ENCODE results near the gene CRISPLD2. TPM values are rescaled to one million over a fixed set of nuclear protein-coding genes. Genes with fewer than 3 reads are reported as not detected.
A peak's percentile ranks its signal among the peaks of the same experiment; 100 is the strongest.

The CRISPLD2 gene
- total RNA-seq, 5 donors from 2014 or later (not counting 1 experiment from before 2014, with no cell fraction given): 0.76 to 2.8 (median 1.8) TPM

DNA sequence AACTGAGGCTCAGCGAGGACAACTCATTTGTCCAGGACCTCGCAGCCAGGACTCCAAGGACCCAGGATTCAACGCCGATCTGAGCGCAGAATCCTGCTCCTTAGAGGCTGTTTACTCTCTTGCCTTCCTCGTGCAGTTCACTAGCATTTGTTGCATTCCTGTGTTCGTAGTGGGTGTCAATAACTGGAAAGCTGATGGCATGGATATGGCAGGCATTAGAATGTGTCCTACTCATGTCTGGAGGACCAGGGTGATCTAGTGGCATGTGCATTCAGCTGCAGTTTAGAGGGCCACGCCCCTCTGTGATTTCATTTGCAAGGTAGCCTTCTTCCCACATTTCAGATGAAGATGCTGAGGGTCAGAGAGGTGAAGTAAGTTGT, 510 bp downstream of the CRISPLD2 start:
- H3K27me3 Mint-ChIP-seq: peaks cover 17 to 24% of the 10 kb centered on the region in 2 donors
- ChIA-PET CTCF (interaction anchor here in 1 of 2 donors (0.6 to 0.7 kb wide), 2 partner anchors 82 to 626 kb away, joined by 3 read pairs; no protein-coding TSS in a partner anchor), POLR2A (no interaction called here)
- no peak overlapping the region for H3K27ac Mint-ChIP-seq
- H3K36me3 ChIP-seq (ENCODE audit: control insufficient read depth in 2 of 2, extremely low read depth in 1 of 2, insufficient read depth in 1 of 2, low read length in 1 of 2): no peaks in the 10 kb centered on the region
- no peaks in the 10 kb centered on the region for H3K36me3 Mint-ChIP-seq
- H3K4me1 Mint-ChIP-seq: peaks cover 11 to 18% (median 16%) of the 10 kb centered on the region in 3 donors
- H3K9me3 ChIP-seq: no peaks in the 10 kb centered on the region
- H3K4me3 Mint-ChIP-seq: peak overlapping the region; percentile 68 to 84 (median 78)
- no peak overlapping the region for H3K27ac ChIP-seq (ENCODE audit: low read length)
- no peaks in the 10 kb centered on the region for H3K9me3 Mint-ChIP-seq
- H3K4me1 ChIP-seq (ENCODE audit: control insufficient read depth in 1 of 2, extremely low read depth in 1 of 2, insufficient read depth in 2 of 2, low read length in 2 of 2): peaks cover 7 to 16% of the 10 kb centered on the region in 2 experiments
- H3K27me3 ChIP-seq (replicated peaks in 1 of 2; ENCODE audit: control insufficient read depth in 2 of 2, extremely low read depth in 1 of 2, insufficient read depth in 2 of 2, low read length in 1 of 2): peaks cover 0 to 56% of the 10 kb centered on the region in 2 experiments
- 66% methylated on average over 8 of the region's 8 CpGs for WGBS (ENCODE audit: insufficient coverage)
- peak overlapping the region; percentile 37 to 48 for H3K4me3 ChIP-seq (ENCODE audit: control insufficient read depth in 1 of 2, extremely low read depth in 1 of 2, low read length in 1 of 2)
- DNase-seq (peak in 1 of 35 experiments; percentile 6), ATAC-seq (replicated peaks in 1 of 4) (no peak)

- H3K4me3 Mint-ChIP-seq: peak overlapping the region; percentile 68 to 84 (median 78)
- Histone ChIP-seq H3K36me3 (ENCODE audit: control insufficient read depth in 2 of 2, extremely low read depth in 1 of 2, insufficient read depth in 1 of 2, low read length in 1 of 2) (no peaks in the 10 kb centered on the region), H3K4me3 (ENCODE audit: control insufficient read depth in 1 of 2, extremely low read depth in 1 of 2, low read length in 1 of 2) (peak overlapping the region in 1 of 2 donors; percentile 48), H3K9me3 (no peaks in the 10 kb centered on the region), H3K4me1 (ENCODE audit: control insufficient read depth in 1 of 2, extremely low read depth in 1 of 2, insufficient read depth in 2 of 2, low read length in 2 of 2) (peaks cover 7 to 16% of the 10 kb centered on the region in 2 experiments), H3K27me3 (replicated peaks in 1 of 2; ENCODE audit: control insufficient read depth in 2 of 2, extremely low read depth in 1 of 2, insufficient read depth in 2 of 2, low read length in 1 of 2) (peaks cover 0 to 56% of the 10 kb centered on the region in 2 experiments), H3K27ac (ENCODE audit: low read length) (no peak overlapping the region)
- DNase-seq (no peak), ATAC-seq (replicated peaks in 1 of 4) (no peak)
- POLR2A ChIA-PET: no interaction called here
- peaks cover 11 to 18% (median 16%) of the 10 kb centered on the region in 3 donors for H3K4me1 Mint-ChIP-seq
- H3K9me3 Mint-ChIP-seq: no peaks in the 10 kb centered on the region
- CTCF ChIA-PET: interaction anchor here in 1 of 2 donors (0.6 kb wide), 1 partner anchor 626 kb away, joined by 3 read pairs; no protein-coding TSS in a partner anchor
- WGBS (ENCODE audit: insufficient coverage): 79% methylated on average over 12 of the region's 12 CpGs
- H3K27me3 Mint-ChIP-seq: peaks cover 17 to 24% of the 10 kb centered on the region in 2 donors
- H3K27ac Mint-ChIP-seq: no peak overlapping the region
- no peaks in the 10 kb centered on the region for H3K36me3 Mint-ChIP-seq
Measured at GRCh38 chr16:84820771-84821170, 986 bp downstream of the CRISPLD2 start.

DNA sequence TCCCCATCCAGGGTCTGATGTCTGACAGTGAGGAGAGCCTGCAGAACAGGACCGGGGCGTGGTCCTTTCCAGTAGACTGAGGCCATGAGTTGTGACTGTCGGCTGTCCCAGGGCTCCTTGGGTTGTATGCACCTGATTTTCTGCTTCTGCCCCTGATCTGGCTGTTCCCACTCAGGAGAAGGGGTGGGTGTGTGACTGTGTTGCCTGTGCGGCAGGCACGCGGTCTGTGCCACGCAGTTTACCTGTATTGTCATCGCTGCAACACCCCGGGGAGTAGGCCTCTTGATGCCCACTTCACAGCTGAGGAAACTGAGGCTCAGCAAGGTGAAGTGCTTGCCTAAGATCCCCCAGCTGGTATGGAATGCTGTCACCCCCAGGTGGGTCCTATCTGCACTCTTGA, 1.4 kb downstream of the CRISPLD2 start:
- ATAC-seq (replicated peaks in 1 of 4): no peak
- H3K4me1 ChIP-seq (ENCODE audit: control insufficient read depth in 1 of 2, extremely low read depth in 1 of 2, insufficient read depth in 2 of 2, low read length in 2 of 2): peaks cover 7 to 16% of the 10 kb centered on the region in 2 experiments
- no peaks in the 10 kb centered on the region for H3K9me3 ChIP-seq
- peaks cover 0 to 60% of the 10 kb centered on the region in 2 experiments for H3K27me3 ChIP-seq (replicated peaks in 1 of 2; ENCODE audit: control insufficient read depth in 2 of 2, extremely low read depth in 1 of 2, insufficient read depth in 2 of 2, low read length in 1 of 2)
- DNase-seq: no peak
- peak overlapping the region in 1 of 3 donors; percentile 84 for H3K4me3 Mint-ChIP-seq
- 93% methylated on average over 9 of the region's 9 CpGs for WGBS (ENCODE audit: insufficient coverage)
- H3K9me3 Mint-ChIP-seq: no peaks in the 10 kb centered on the region
- ChIA-PET CTCF (no interaction called here), POLR2A (no interaction called here)
- H3K27me3 Mint-ChIP-seq: peaks cover 17 to 24% of the 10 kb centered on the region in 2 donors
- H3K36me3 ChIP-seq (ENCODE audit: control insufficient read depth in 2 of 2, extremely low read depth in 1 of 2, insufficient read depth in 1 of 2, low read length in 1 of 2): no peaks in the 10 kb centered on the region
- H3K4me3 ChIP-seq (ENCODE audit: control insufficient read depth in 1 of 2, extremely low read depth in 1 of 2, low read length in 1 of 2): no peak overlapping the region
- H3K36me3 Mint-ChIP-seq: no peaks in the 10 kb centered on the region
- no peak overlapping the region for H3K27ac Mint-ChIP-seq
- no peak overlapping the region for H3K27ac ChIP-seq (ENCODE audit: low read length)
- H3K4me1 Mint-ChIP-seq: peaks cover 11 to 18% (median 16%) of the 10 kb centered on the region in 3 donors

DNA sequence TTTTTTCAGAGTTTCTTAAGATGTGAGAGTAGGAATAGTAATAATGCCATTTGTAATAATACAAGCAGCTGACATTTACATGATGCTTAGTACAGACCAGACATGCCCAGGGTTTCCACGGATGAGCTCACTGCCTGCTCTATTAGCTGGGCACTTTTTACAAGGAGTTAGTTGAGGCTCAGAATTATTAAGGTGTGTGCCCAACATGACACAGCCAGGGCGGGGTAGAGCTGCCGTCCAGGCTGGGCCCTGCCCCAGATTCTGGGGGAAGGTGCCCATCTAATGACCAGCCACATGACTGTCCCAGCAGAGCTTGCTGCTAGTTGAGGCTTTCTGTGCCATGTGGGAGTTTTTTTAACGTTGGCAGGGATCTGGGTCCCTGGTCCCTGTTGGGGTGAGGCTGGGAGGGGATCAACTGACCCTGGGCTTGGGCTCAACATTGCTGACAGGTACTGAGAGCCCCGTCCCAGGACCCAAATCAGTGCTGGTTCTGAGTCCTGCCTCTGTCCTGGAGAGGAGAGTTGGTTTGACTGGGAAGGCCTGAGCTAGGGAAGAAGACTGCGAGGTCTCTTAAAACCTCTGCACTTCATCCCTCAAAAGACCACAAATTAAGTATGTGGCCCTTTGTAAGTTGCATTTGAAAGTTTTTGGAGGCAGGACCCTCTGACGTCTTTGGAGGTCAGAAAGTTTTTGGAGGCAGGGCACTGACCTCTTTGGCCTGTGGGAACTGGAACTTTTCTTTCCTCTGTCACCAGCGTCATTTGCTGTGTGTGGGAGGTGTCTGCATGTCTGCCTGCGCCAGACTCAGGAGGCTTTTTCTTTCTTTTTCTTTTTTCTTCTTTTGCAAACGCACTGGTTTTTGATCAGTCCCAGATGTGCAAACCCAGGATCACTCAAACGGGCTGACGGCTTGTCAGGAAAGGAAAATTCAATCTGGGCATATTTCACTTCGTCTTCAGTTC, 2.2 kb downstream of the CRISPLD2 start:
- ChIA-PET POLR2A (no interaction called here), CTCF (no interaction called here)
- Mint-ChIP-seq H3K4me3 (peak overlapping the region in 1 of 3 donors; percentile 84), H3K27ac (no peak overlapping the region), H3K4me1 (peaks cover 11 to 18% (median 16%) of the 10 kb centered on the region in 3 donors), H3K36me3 (no peaks in the 10 kb centered on the region), H3K27me3 (peaks cover 17 to 24% of the 10 kb centered on the region in 2 donors), H3K9me3 (no peaks in the 10 kb centered on the region)
- DNase-seq (no peak), ATAC-seq (replicated peaks in 1 of 4) (no peak)
- peaks cover 0 to 68% of the 10 kb centered on the region in 2 experiments for H3K27me3 ChIP-seq (replicated peaks in 1 of 2; ENCODE audit: control insufficient read depth in 2 of 2, extremely low read depth in 1 of 2, insufficient read depth in 2 of 2, low read length in 1 of 2)
- no peak overlapping the region for H3K4me3 ChIP-seq (ENCODE audit: control insufficient read depth in 1 of 2, extremely low read depth in 1 of 2, low read length in 1 of 2)
- no peaks in the 10 kb centered on the region for H3K9me3 ChIP-seq
- 64% methylated on average over 10 of the region's 13 CpGs for WGBS (ENCODE audit: insufficient coverage)
- H3K36me3 ChIP-seq (ENCODE audit: control insufficient read depth in 2 of 2, extremely low read depth in 1 of 2, insufficient read depth in 1 of 2, low read length in 1 of 2): no peaks in the 10 kb centered on the region
- H3K4me1 ChIP-seq (ENCODE audit: control insufficient read depth in 1 of 2, extremely low read depth in 1 of 2, insufficient read depth in 2 of 2, low read length in 2 of 2): peaks cover 7 to 16% of the 10 kb centered on the region in 2 experiments
- no peak overlapping the region for H3K27ac ChIP-seq (ENCODE audit: low read length)

DNA sequence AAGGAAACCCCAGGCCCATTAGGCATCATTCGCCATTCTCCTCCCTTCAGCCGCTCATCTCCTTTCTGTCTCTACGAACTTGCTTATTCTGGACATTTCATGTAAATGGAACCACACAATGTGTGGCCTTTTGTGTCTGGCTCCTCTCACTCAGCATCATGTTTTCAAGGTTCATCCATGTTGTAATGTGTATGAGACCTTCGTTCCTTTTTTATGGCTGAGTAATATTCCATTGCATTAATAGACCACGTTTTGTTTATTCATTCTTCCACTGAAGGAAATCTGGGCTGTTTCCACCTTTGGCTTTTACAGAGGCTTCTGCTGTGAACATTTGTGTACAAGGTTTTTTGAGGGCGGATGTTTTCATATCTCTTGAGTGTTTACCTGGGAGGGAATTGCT, 3.2 kb downstream of the CRISPLD2 start:
- ATAC-seq (replicated peaks in 1 of 4) (no peak), DNase-seq (no peak)
- CTCF ChIA-PET: interaction anchor here in 1 of 2 donors (0.6 kb wide), 1 partner anchor 16 kb away, joined by 3 read pairs; no protein-coding TSS in a partner anchor

GRCh38 chr16:84823484-84823883, 3.7 kb downstream of the CRISPLD2 start:
- Mint-ChIP-seq H3K36me3 (no peaks in the 10 kb centered on the region), H3K27me3 (peaks cover 17 to 32% of the 10 kb centered on the region in 2 donors), H3K4me3 (no peak overlapping the region), H3K4me1 (peaks cover 11 to 18% (median 16%) of the 10 kb centered on the region in 3 donors), H3K27ac (no peak overlapping the region), H3K9me3 (no peaks in the 10 kb centered on the region)
- Histone ChIP-seq H3K9me3 (no peaks in the 10 kb centered on the region), H3K27me3 (replicated peaks in 1 of 2; ENCODE audit: control insufficient read depth in 2 of 2, extremely low read depth in 1 of 2, insufficient read depth in 2 of 2, low read length in 1 of 2) (peaks cover 0 to 77% of the 10 kb centered on the region in 2 experiments), H3K4me1 (ENCODE audit: control insufficient read depth in 1 of 2, extremely low read depth in 1 of 2, insufficient read depth in 2 of 2, low read length in 2 of 2) (peaks cover 7 to 16% of the 10 kb centered on the region in 2 experiments), H3K4me3 (ENCODE audit: control insufficient read depth in 1 of 2, extremely low read depth in 1 of 2, low read length in 1 of 2) (no peak overlapping the region), H3K36me3 (ENCODE audit: control insufficient read depth in 2 of 2, extremely low read depth in 1 of 2, insufficient read depth in 1 of 2, low read length in 1 of 2) (no peaks in the 10 kb centered on the region), H3K27ac (ENCODE audit: low read length) (no peak overlapping the region)
- ChIA-PET POLR2A (interaction anchor here in 1 of 2 donors (0.6 kb wide), 1 partner anchor 185 kb away, joined by 4 read pairs; no protein-coding TSS in a partner anchor), CTCF (interaction anchor here (0.6 kb wide), 2 partner anchors 16 to 67 kb away, joined by 3 to 4 read pairs; no protein-coding TSS in a partner anchor)
- ATAC-seq (replicated peaks in 1 of 4) (no peak), DNase-seq (no peak)
- 82% methylated on average over 5 of the region's 8 CpGs for WGBS (ENCODE audit: insufficient coverage)

More for the DNA sequence above, 3.2 kb downstream of the CRISPLD2 start:
- no peak overlapping the region for H3K27ac Mint-ChIP-seq
- POLR2A ChIA-PET: no interaction called here
- no peak overlapping the region for H3K4me3 ChIP-seq (ENCODE audit: control insufficient read depth in 1 of 2, extremely low read depth in 1 of 2, low read length in 1 of 2)
- peaks cover 0 to 73% of the 10 kb centered on the region in 2 experiments for H3K27me3 ChIP-seq (replicated peaks in 1 of 2; ENCODE audit: control insufficient read depth in 2 of 2, extremely low read depth in 1 of 2, insufficient read depth in 2 of 2, low read length in 1 of 2)
- H3K4me3 Mint-ChIP-seq: no peak overlapping the region
- H3K27me3 Mint-ChIP-seq: peaks cover 17 to 28% of the 10 kb centered on the region in 2 donors
- H3K9me3 ChIP-seq: no peaks in the 10 kb centered on the region
- H3K36me3 ChIP-seq (ENCODE audit: control insufficient read depth in 2 of 2, extremely low read depth in 1 of 2, insufficient read depth in 1 of 2, low read length in 1 of 2): no peaks in the 10 kb centered on the region
- H3K36me3 Mint-ChIP-seq: no peaks in the 10 kb centered on the region
- no peak overlapping the region for H3K27ac ChIP-seq (ENCODE audit: low read length)
- 100% methylated on average over 1 of the region's 6 CpGs for WGBS (ENCODE audit: insufficient coverage)
- H3K9me3 Mint-ChIP-seq: no peaks in the 10 kb centered on the region
- peaks cover 7 to 16% of the 10 kb centered on the region in 2 experiments for H3K4me1 ChIP-seq (ENCODE audit: control insufficient read depth in 1 of 2, extremely low read depth in 1 of 2, insufficient read depth in 2 of 2, low read length in 2 of 2)
- H3K4me1 Mint-ChIP-seq: peaks cover 11 to 18% (median 16%) of the 10 kb centered on the region in 3 donors
